ENCODE results near the gene C2orf80. TPM values are rescaled to one million over a fixed set of nuclear protein-coding genes. Genes with fewer than 3 reads are reported as not detected.

Gene C2orf80
- total and polyA plus RNA-seq, 2 donors from 2014 or later: not detected

- H3K9ac ChIP-seq (ENCODE audit: low read length in 3 of 3): no peak overlapping the region
- no peaks in the 10 kb centered on the region for H3K4me1 ChIP-seq (ENCODE audit: control insufficient read depth in 2 of 3, insufficient read depth in 2 of 3, low read depth in 1 of 3, low read length in 3 of 3)
- H3K27ac ChIP-seq (ENCODE audit: low read depth in 2 of 2, low read length in 2 of 2): no peak overlapping the region
- H3K4me3 ChIP-seq (ENCODE audit: low read length in 3 of 3): no peak overlapping the region
- TF ChIP-seq CTCF (IDR thresholded peaks at IDR 0.05; ENCODE audit: borderline replicate concordance, extremely low read depth, insufficient read depth): no peak
- DNase-seq: peak in 1 of 5 donors; percentile 29
- intact Hi-C loops (cut with DNase I): no loop called here
- H3K27me3 ChIP-seq (ENCODE audit: control insufficient read depth, insufficient read depth, low read length): no peaks in the 10 kb centered on the region
- no peaks in the 10 kb centered on the region for H3K9me3 ChIP-seq (ENCODE audit: control insufficient read depth in 2 of 3, insufficient read depth in 1 of 3, low read length in 3 of 3)
- FAIRE-seq: no peak
- H3K36me3 ChIP-seq (ENCODE audit: control insufficient read depth in 2 of 3, insufficient read depth in 3 of 3, low read length in 3 of 3): no peaks in the 10 kb centered on the region
Observed at GRCh38 chr2:208135794-208136715, 53.8 kb downstream of the C2orf80 start.

- Histone ChIP-seq H3K36me3 (ENCODE audit: control insufficient read depth in 2 of 3, insufficient read depth in 3 of 3, low read length in 3 of 3) (no peaks in the 10 kb centered on the region), H3K4me3 (ENCODE audit: low read length in 3 of 3) (no peak overlapping the region), H3K27ac (ENCODE audit: low read depth in 2 of 2, low read length in 2 of 2) (no peak overlapping the region), H3K4me1 (ENCODE audit: control insufficient read depth in 2 of 3, insufficient read depth in 2 of 3, low read depth in 1 of 3, low read length in 3 of 3) (no peaks in the 10 kb centered on the region), H3K27me3 (ENCODE audit: control insufficient read depth, insufficient read depth, low read length) (no peaks in the 10 kb centered on the region), H3K9ac (ENCODE audit: low read length in 3 of 3) (no peak overlapping the region), H3K9me3 (ENCODE audit: control insufficient read depth in 2 of 3, insufficient read depth in 1 of 3, low read length in 3 of 3) (no peaks in the 10 kb centered on the region)
- TF ChIP-seq CTCF (IDR thresholded peaks at IDR 0.05; ENCODE audit: borderline replicate concordance, extremely low read depth, insufficient read depth): no peak
- intact Hi-C loops (cut with DNase I): no loop called here
- no peak for FAIRE-seq
- no peak for DNase-seq
Observed at GRCh38 chr2:208134928-208135586, 54.8 kb downstream of the C2orf80 start.

- FAIRE-seq: no peak
- no peaks in the 10 kb centered on the region for H3K36me3 ChIP-seq (ENCODE audit: control insufficient read depth in 2 of 3, insufficient read depth in 3 of 3, low read length in 3 of 3)
Observed at GRCh38 chr2:208130712-208131110, 59.1 kb downstream of the C2orf80 start.

More at GRCh38 chr2:208130712-208131110, 59.1 kb downstream of the C2orf80 start:
- H3K27me3 ChIP-seq (ENCODE audit: control insufficient read depth, insufficient read depth, low read length): no peaks in the 10 kb centered on the region
- H3K4me1 ChIP-seq (ENCODE audit: control insufficient read depth in 2 of 3, insufficient read depth in 2 of 3, low read depth in 1 of 3, low read length in 3 of 3): no peaks in the 10 kb centered on the region
- DNase-seq: no peak
- no peaks in the 10 kb centered on the region for H3K9me3 ChIP-seq (ENCODE audit: control insufficient read depth in 2 of 3, insufficient read depth in 1 of 3, low read length in 3 of 3)
- H3K9ac ChIP-seq (ENCODE audit: low read length in 3 of 3): no peak overlapping the region
- H3K4me3 ChIP-seq (ENCODE audit: low read length in 3 of 3): no peak overlapping the region
- no peak for TF ChIP-seq CTCF (IDR thresholded peaks at IDR 0.05; ENCODE audit: borderline replicate concordance, extremely low read depth, insufficient read depth)
- no peak overlapping the region for H3K27ac ChIP-seq (ENCODE audit: low read depth in 2 of 2, low read length in 2 of 2)
- intact Hi-C loops (cut with DNase I): no loop called here
